PC-9 (cell line): ENCODE measurements around the gene CD276.

Source experiments
- EZH2 ChIP-seq: fragments of 200-600 bp; sonication (generic); IDR thresholded peaks from 2 replicates; pipeline ENCODE4 v1.8.0; 2017; ENCODE audit warnings: antibody characterized with exemption, low read depth
- TF ChIP-seq, protein P1 (sequence below): fragments of 200-600 bp; sonication (generic); conservative IDR thresholded peaks from 2 replicates; pipeline ENCODE4 v1.6.1; 2017; ENCODE audit warnings: mixed run types, antibody characterized with exemption, mild to moderate bottlenecking, moderate library complexity

DNA sequence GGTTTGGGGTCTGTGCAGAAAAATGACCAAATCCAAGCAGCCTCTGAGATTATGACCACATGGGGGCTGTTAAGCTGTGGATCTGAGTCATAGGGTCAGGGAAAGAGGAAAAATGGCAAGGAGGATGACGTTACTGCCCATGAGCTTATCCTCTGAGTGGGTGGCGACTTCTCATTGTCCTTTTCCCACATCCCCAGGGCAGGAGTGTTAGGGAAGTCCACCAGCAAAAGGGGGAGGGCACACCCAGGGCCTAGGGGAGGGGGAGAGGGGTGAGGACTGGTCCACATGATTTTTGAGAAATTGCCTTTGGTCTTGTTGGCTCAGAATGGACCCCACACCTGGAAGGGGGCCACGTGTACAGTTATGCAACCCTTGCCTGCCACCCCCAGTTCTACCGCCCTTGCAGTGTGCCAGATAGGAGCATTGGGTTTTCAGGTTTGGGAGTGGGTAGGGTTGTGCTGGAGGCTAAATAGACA, 2.6 kb downstream of the CD276 start:
- TF ChIP-seq, protein P1, sequence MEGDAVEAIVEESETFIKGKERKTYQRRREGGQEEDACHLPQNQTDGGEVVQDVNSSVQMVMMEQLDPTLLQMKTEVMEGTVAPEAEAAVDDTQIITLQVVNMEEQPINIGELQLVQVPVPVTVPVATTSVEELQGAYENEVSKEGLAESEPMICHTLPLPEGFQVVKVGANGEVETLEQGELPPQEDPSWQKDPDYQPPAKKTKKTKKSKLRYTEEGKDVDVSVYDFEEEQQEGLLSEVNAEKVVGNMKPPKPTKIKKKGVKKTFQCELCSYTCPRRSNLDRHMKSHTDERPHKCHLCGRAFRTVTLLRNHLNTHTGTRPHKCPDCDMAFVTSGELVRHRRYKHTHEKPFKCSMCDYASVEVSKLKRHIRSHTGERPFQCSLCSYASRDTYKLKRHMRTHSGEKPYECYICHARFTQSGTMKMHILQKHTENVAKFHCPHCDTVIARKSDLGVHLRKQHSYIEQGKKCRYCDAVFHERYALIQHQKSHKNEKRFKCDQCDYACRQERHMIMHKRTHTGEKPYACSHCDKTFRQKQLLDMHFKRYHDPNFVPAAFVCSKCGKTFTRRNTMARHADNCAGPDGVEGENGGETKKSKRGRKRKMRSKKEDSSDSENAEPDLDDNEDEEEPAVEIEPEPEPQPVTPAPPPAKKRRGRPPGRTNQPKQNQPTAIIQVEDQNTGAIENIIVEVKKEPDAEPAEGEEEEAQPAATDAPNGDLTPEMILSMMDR = no peak
- no peak for TF ChIP-seq EZH2
